ENCODE data around the gene L1TD1.

GRCh38 chr1:62188111-62188510 lies 6.5 kb upstream of the L1TD1 start:
- TF ChIP-seq, protein P1, sequence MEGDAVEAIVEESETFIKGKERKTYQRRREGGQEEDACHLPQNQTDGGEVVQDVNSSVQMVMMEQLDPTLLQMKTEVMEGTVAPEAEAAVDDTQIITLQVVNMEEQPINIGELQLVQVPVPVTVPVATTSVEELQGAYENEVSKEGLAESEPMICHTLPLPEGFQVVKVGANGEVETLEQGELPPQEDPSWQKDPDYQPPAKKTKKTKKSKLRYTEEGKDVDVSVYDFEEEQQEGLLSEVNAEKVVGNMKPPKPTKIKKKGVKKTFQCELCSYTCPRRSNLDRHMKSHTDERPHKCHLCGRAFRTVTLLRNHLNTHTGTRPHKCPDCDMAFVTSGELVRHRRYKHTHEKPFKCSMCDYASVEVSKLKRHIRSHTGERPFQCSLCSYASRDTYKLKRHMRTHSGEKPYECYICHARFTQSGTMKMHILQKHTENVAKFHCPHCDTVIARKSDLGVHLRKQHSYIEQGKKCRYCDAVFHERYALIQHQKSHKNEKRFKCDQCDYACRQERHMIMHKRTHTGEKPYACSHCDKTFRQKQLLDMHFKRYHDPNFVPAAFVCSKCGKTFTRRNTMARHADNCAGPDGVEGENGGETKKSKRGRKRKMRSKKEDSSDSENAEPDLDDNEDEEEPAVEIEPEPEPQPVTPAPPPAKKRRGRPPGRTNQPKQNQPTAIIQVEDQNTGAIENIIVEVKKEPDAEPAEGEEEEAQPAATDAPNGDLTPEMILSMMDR (IDR thresholded peaks at IDR 0.05): no peak
- TF ChIP-seq POLR2A (IDR thresholded peaks at IDR 0.05): no peak

Measured in adrenal gland (tissue), 5 donors.